Astrocyte of the spinal cord (primary cell): Measurements from ENCODE around the gene SAMD4A.
"Not testable (repeated sequence)": the region's sequence is repeated elsewhere in the genome, so short reads cannot be mapped to it uniquely, and the experiment has no call there.

Source experiments
- DNase-seq: peaks from one replicate; pipeline ENCODE4 v3.0.0; 2011; ENCODE audit warnings: low read depth, low spot score
- H3K4me3 ChIP-seq: 2 replicates; pipeline ENCODE4 v1.5.1; 2011; ENCODE audit warnings: low read depth, mild to moderate bottlenecking, low read length, moderate library complexity
- in situ Hi-C: cut with HindIII; loops from 2 replicates; pipeline ENCODE4 v1.10.0; 2017; ENCODE audit warnings: low sequenced_read_pairs
- TF ChIP-seq, protein P1 (sequence below): IDR thresholded peaks from 2 replicates; pipeline ENCODE4 v1.5.1; 2012; ENCODE audit warnings: low read depth, mild to moderate bottlenecking, low read length, inconsistent platforms

Gene SAMD4A

DNA sequence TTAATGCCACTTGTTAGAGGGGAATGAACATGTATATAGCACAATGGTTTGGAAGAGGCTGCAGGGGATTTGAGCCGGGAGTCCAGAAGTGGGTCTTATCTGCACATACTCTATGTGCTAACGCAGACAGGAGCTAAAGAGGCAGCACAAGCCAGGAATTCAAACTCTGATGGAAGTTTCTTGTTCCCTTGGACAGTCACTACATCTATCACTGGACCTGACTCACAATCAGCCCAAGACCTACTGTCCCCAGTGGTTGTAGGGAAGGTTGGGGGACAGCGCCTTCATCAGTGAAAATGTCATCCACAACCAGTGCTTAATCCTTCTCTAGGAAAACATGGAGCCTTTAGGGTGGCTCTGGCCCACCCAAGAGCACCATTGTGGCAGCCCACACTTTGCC is 227.9 kb downstream of the SAMD4A start:
- no peak for DNase-seq
- H3K4me3 ChIP-seq = no peak overlapping the region
- TF ChIP-seq, protein P1, sequence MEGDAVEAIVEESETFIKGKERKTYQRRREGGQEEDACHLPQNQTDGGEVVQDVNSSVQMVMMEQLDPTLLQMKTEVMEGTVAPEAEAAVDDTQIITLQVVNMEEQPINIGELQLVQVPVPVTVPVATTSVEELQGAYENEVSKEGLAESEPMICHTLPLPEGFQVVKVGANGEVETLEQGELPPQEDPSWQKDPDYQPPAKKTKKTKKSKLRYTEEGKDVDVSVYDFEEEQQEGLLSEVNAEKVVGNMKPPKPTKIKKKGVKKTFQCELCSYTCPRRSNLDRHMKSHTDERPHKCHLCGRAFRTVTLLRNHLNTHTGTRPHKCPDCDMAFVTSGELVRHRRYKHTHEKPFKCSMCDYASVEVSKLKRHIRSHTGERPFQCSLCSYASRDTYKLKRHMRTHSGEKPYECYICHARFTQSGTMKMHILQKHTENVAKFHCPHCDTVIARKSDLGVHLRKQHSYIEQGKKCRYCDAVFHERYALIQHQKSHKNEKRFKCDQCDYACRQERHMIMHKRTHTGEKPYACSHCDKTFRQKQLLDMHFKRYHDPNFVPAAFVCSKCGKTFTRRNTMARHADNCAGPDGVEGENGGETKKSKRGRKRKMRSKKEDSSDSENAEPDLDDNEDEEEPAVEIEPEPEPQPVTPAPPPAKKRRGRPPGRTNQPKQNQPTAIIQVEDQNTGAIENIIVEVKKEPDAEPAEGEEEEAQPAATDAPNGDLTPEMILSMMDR = no peak
- in situ Hi-C loops = no loop called here

DNA sequence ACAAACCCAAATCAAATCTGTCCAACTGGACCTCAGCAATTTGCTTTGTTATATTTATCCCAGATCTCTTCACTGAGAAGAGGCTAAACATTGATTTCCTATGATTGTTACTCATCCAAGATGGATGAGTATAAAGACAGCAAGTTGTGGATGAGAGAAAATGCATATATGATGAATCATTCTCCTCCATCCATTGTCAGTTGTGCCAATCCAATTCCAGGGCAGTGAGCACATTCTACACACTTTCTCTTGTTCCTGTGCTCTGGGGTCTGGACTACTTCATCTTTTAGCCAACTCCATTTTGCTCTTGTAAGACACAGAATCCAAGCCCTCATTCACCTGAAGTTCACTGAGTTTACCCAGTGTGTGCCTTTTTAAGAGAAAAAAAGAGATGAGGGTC is 230.0 kb downstream of the SAMD4A start:
- TF ChIP-seq, protein P1 = no peak
- DNase-seq = peak; percentile 63
- no peak overlapping the region for H3K4me3 ChIP-seq
- in situ Hi-C loops = no loop called here

GRCh38 chr14:54797556-54797955 is 230.6 kb downstream of the SAMD4A start:
- no peak overlapping the region for H3K4me3 ChIP-seq
- DNase-seq = no peak
- in situ Hi-C loops = no loop called here
- TF ChIP-seq, protein P1 = no peak

- TF ChIP-seq, protein P1 = no peak
- no peak overlapping the region for H3K4me3 ChIP-seq
- in situ Hi-C loops = no loop called here
- DNase-seq = no peak
Observed at GRCh38 chr14:54797986-54798385, 231.1 kb downstream of the SAMD4A start.

DNA sequence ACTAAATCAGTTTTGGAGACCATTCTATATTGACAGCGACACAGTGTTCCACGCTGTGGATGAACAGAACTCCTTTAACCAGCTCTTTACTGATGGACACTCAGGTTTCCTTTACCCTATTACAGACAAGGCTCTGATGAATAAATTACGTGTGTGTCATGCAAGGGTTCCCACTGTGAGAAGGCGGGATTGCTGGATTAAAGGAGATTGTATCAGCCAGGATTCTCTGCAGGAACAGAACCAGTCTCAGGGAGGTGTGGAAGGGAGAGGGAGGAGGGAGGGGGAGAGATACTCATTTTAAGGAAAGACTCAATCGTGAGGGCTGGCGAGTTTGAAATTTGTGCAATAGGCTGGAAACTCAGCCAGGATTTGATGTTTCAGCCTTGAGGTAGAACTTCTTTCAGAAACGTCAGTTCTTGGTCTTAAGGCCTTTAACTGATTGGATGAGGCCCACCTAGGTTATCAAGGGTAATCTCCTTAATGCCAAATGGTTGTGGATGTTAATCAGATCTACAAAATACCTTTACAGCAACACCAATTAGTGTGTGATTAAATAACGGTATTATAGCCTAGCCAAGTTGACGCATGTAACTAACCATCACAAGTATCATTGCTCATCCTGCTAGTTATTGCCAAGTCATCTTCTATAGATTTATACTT is 231.7 kb downstream of the SAMD4A start:
- DNase-seq = no peak
- no peak overlapping the region for H3K4me3 ChIP-seq
- in situ Hi-C loops = no loop called here
- TF ChIP-seq, protein P1 = no peak

- in situ Hi-C loops, DNase-seq, H3K4me3 ChIP-seq: not testable (repeated sequence)
Observed at GRCh38 chr14:54801482-54801881, 234.6 kb downstream of the SAMD4A start.

- in situ Hi-C loops = no loop called here
- H3K4me3 ChIP-seq = no peak overlapping the region
- no peak for DNase-seq
- TF ChIP-seq, protein P1 = no peak
Observed at GRCh38 chr14:54803396-54803795, 236.5 kb downstream of the SAMD4A start.
